ENCODE data around the gene THBS4. TPM values are rescaled to one million over a fixed set of nuclear protein-coding genes. Genes with fewer than 3 reads are reported as not detected.

THBS4 gene
- total and polyA plus RNA-seq, 9 of the 15 experiments (the other 6 are each of a cell fraction or from before 2014, with no cell fraction given), result 0.07 to 0.08 TPM; not detected in 7

GRCh38 chr5:80071510-80072021 is 36.4 kb downstream of the THBS4 start (continued):
- TF ChIP-seq E4F1 (CRISPR knock-in tag; IDR thresholded peaks at IDR 0.05; ENCODE audit: borderline replicate concordance) (no peak), RFX5 (IDR thresholded peaks at IDR 0.05; ENCODE audit: low read depth, low read length) (no peak), TCF7 (IDR thresholded peaks at IDR 0.05; ENCODE audit: borderline replicate concordance) (no peak)

GRCh38 chr5:80072103-80073073 is 37.2 kb downstream of the THBS4 start:
- no peak for FAIRE-seq
- Histone ChIP-seq H3K27me3 (ENCODE audit: control insufficient read depth in 2 of 2, insufficient read depth in 2 of 2, low read length in 2 of 2) (peaks cover 6 to 35% of the 10 kb centered on the region in 2 experiments; a peak in 4 of 5 replicates), H3K4me3 (no peak overlapping the region), H3K9ac (ENCODE audit: insufficient read depth in 1 of 2, low read depth in 2 of 2, low read length in 2 of 2) (no peak overlapping the region), H2AFZ (ENCODE audit: low read depth, low read length) (no peak overlapping the region), H3K9me1 (ENCODE audit: control insufficient read depth, insufficient read depth, low read length) (no peaks in the 10 kb centered on the region), H3K36me3 (ENCODE audit: control insufficient read depth, insufficient read depth, low read length) (no peaks in the 10 kb centered on the region), H3K4me1 (replicated peaks in 1 of 2; ENCODE audit: control insufficient read depth in 2 of 2, insufficient read depth in 2 of 2, low read length in 2 of 2) (no peaks in the 10 kb centered on the region), H3K27ac (ENCODE audit: extremely low read depth, low read depth, low read length) (no peak overlapping the region), H3K9me3 (replicated peaks; ENCODE audit: control insufficient read depth, insufficient read depth, low read depth, low read length) (no peaks in the 10 kb centered on the region), H3K79me2 (ENCODE audit: control insufficient read depth, insufficient read depth, low read length) (no peaks in the 10 kb centered on the region), H3K4me2 (ENCODE audit: insufficient read depth, low read length) (no peak overlapping the region), H4K20me1 (replicated peaks; ENCODE audit: control insufficient read depth, insufficient read depth, low read length) (no peaks in the 10 kb centered on the region)
- intact Hi-C loops (cut with micrococcal nuclease), result no loop called here
- in situ Hi-C loops (cut with MboI), result no loop called here
- no peak for ATAC-seq
- CTCF ChIA-PET (ENCODE audit: low intra/inter-chr PET ratio), result no interaction called here
- TF ChIP-seq ZNF431 (CRISPR knock-in tag; IDR thresholded peaks at IDR 0.05) (no peak), ZNF778 (CRISPR knock-in tag; IDR thresholded peaks at IDR 0.05) (no peak), KDM1A (IDR thresholded peaks at IDR 0.05) (no peak), ZSCAN29 (IDR thresholded peaks at IDR 0.05) (no peak), E2F4 (CRISPR knock-in tag; IDR thresholded peaks at IDR 0.05; ENCODE audit: low read depth) (no peak), CCAR2 (IDR thresholded peaks at IDR 0.05; ENCODE audit: low read depth, low read length) (no peak)
- DNase-seq (ENCODE audit: extremely low read depth in 1 of 4, low spot score in 3 of 4), result no peak
- BruUV-seq (replicated peaks), result no TSS peak
- under 1% methylated on average over 10 of the region's 10 CpGs for WGBS (ENCODE audit: insufficient coverage, low coverage, missing lambda C conversion rate)
- POLR2A ChIA-PET, result no interaction called here
